ENCODE results near the gene PFDN4. TPM values are rescaled to one million over a fixed set of nuclear protein-coding genes. Genes with fewer than 3 reads are reported as not detected.
A peak's percentile ranks its signal among the peaks of the same experiment; 100 is the strongest.

PFDN4 gene
- total and polyA plus RNA-seq, 2 of the 13 experiments (the other 11 are each of a cell fraction or from before 2014, with no cell fraction given) = 59.8 to 227 TPM

- TF ChIP-seq, protein P1, sequence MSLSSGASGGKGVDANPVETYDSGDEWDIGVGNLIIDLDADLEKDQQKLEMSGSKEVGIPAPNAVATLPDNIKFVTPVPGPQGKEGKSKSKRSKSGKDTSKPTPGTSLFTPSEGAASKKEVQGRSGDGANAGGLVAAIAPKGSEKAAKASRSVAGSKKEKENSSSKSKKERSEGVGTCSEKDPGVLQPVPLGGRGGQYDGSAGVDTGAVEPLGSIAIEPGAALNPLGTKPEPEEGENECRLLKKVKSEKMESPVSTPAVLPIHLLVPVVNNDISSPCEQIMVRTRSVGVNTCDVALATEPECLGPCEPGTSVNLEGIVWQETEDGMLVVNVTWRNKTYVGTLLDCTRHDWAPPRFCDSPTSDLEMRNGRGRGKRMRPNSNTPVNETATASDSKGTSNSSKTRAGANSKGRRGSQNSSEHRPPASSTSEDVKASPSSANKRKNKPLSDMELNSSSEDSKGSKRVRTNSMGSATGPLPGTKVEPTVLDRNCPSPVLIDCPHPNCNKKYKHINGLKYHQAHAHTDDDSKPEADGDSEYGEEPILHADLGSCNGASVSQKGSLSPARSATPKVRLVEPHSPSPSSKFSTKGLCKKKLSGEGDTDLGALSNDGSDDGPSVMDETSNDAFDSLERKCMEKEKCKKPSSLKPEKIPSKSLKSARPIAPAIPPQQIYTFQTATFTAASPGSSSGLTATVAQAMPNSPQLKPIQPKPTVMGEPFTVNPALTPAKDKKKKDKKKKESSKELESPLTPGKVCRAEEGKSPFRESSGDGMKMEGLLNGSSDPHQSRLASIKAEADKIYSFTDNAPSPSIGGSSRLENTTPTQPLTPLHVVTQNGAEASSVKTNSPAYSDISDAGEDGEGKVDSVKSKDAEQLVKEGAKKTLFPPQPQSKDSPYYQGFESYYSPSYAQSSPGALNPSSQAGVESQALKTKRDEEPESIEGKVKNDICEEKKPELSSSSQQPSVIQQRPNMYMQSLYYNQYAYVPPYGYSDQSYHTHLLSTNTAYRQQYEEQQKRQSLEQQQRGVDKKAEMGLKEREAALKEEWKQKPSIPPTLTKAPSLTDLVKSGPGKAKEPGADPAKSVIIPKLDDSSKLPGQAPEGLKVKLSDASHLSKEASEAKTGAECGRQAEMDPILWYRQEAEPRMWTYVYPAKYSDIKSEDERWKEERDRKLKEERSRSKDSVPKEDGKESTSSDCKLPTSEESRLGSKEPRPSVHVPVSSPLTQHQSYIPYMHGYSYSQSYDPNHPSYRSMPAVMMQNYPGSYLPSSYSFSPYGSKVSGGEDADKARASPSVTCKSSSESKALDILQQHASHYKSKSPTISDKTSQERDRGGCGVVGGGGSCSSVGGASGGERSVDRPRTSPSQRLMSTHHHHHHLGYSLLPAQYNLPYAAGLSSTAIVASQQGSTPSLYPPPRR (CRISPR knock-in tag; IDR thresholded peaks at IDR 0.05; ENCODE audit: borderline replicate concordance) = no peak
- peak; percentile 48 for TF ChIP-seq RBM22 (optimal IDR thresholded peaks at IDR 0.05; ENCODE audit: low read length)
Observed at GRCh38 chr20:54221353-54221752, 13.5 kb downstream of the PFDN4 start (continued).

- H3K36me3 ChIP-seq (replicated peaks in 1 of 2; ENCODE audit: control insufficient read depth in 1 of 2, insufficient read depth in 2 of 2, low read length in 2 of 2) = peaks cover 2 to 16% of the 10 kb centered on the region in 2 experiments; a peak in 4 of 5 replicates
- no peak for DNase-seq (ENCODE audit: low spot score)
- 93% methylated on average over 17 of the region's 17 CpGs for WGBS (ENCODE audit: low lambda C conversion rate)
- BruUV-seq (replicated peaks) = no TSS peak
- no peaks in the 10 kb centered on the region for H4K20me1 ChIP-seq (ENCODE audit: insufficient read depth, low read length)
- H3K9ac ChIP-seq (ENCODE audit: insufficient read depth, low read depth, low read length) = no peak overlapping the region
- CTCF ChIA-PET (ENCODE audit: low intra/inter-chr PET ratio, low total read pairs) = interaction anchor here (3.4 kb wide), 1 partner anchor 424 kb away, joined by 41 read pairs; no protein-coding TSS in a partner anchor
- H3K4me3 ChIP-seq (replicated peaks in 1 of 3; ENCODE audit: insufficient read depth in 1 of 3, low read depth in 2 of 3, low read length in 3 of 3) = no peak overlapping the region
- H3K9me3 ChIP-seq (ENCODE audit: low read length) = no peaks in the 10 kb centered on the region
- intact Hi-C loops (cut with micrococcal nuclease; ENCODE audit: unreplicated experiment) = no loop called here
- in situ Hi-C loops (cut with HindIII; ENCODE audit: extremely low pct_ligation_motif_present, low pct_unique_long_range_greater_than_20kb) = loop anchor here (5.0 to 25.0 kb wide), 2 partner anchors 425 to 1135 kb away; no protein-coding TSS in a partner anchor
- no peak overlapping the region for H2AFZ ChIP-seq (ENCODE audit: low read length)
- H3K27ac ChIP-seq (ENCODE audit: extremely low read length, insufficient read depth, low read length) = no peak overlapping the region
- FAIRE-seq = no peak
- peaks cover 8% of the 10 kb centered on the region for H3K4me1 ChIP-seq (ENCODE audit: insufficient read depth, low read length)
- H3K79me2 ChIP-seq (ENCODE audit: insufficient read depth, low read length) = no peaks in the 10 kb centered on the region
- H3K4me2 ChIP-seq (ENCODE audit: low read depth, low read length) = no peak overlapping the region
- TF ChIP-seq CAMTA2 (CRISPR knock-in tag; IDR thresholded peaks at IDR 0.05; ENCODE audit: borderline replicate concordance) = no peak
- TF ChIP-seq AGO2 (optimal IDR thresholded peaks at IDR 0.05; ENCODE audit: low read depth, low read length) = peak; percentile 57
- peak; percentile 14; the same call in 1 of the 2 replicates for TF ChIP-seq ZNF326 (CRISPR knock-in tag; IDR thresholded peaks at IDR 0.05; ENCODE audit: borderline replicate concordance)
- 0 out of 2 replicates have a peak, but pooled peaks have one; percentile 20 for TF ChIP-seq ZNF501 (CRISPR knock-in tag; IDR thresholded peaks at IDR 0.05)
- TF ChIP-seq NFATC3 (CRISPR knock-in tag; IDR thresholded peaks at IDR 0.05) = no peak
- peak; percentile 56; the same call in 1 of the 2 replicates for TF ChIP-seq POLR2G (IDR thresholded peaks at IDR 0.05; ENCODE audit: low read depth, low read length)
- H3K27me3 ChIP-seq (ENCODE audit: control insufficient read depth in 1 of 2, insufficient read depth in 2 of 2, low read length in 2 of 2) = no peaks in the 10 kb centered on the region
- peak; percentile 14; the same call in 2 of the 3 replicates for ATAC-seq
- POLR2A ChIA-PET = interaction anchor here (3.2 kb wide), 1 partner anchor 14 kb away, joined by 10 read pairs; the partner anchor contains the start of gene PFDN4
Observed at GRCh38 chr20:54221996-54222890, 14.4 kb downstream of the PFDN4 start.
